Forelimb muscle (tissue), 1 donor: Measurements from ENCODE around the gene CDC42BPA. TPM values are rescaled to one million over a fixed set of nuclear protein-coding genes. Genes with fewer than 3 reads are reported as not detected.
"Not testable (repeated sequence)": the region's sequence is repeated elsewhere in the genome, so short reads cannot be mapped to it uniquely, and the experiment has no call there.

Source experiments
- DNase-seq: peaks from one replicate; pipeline ENCODE4 v3.0.0-alpha.2; 2013; ENCODE audit warnings: low read depth
- polyA plus RNA-seq: library from polyadenylated mRNA; unstranded; fragments of 120-200 nt; gene quantifications from one replicate; pipeline ENCODE4 v1.2.1, GENCODE V29; 2013; ENCODE audit not compliant: insufficient read length

The CDC42BPA gene
- polyA plus RNA-seq, 1 donor = 25.6 TPM

GRCh38 chr1:226965581-226966440 lies 352.5 kb downstream of the CDC42BPA start:
- DNase-seq = no peak

- DNase-seq = no peak
These were observed 353.4 kb downstream of the CDC42BPA start for GRCh38 chr1:226964611-226965486.

GRCh38 chr1:226964068-226964425 lies 354.2 kb downstream of the CDC42BPA start:
- no peak for DNase-seq

- DNase-seq = no peak
These were observed 355.6 kb downstream of the CDC42BPA start for GRCh38 chr1:226962421-226963391.

GRCh38 chr1:226960944-226961765 lies 357.1 kb downstream of the CDC42BPA start:
- DNase-seq = no peak

GRCh38 chr1:226960256-226960655 lies 358.0 kb downstream of the CDC42BPA start:
- no peak for DNase-seq

- no peak for DNase-seq
These were observed 360.0 kb downstream of the CDC42BPA start for GRCh38 chr1:226958300-226958699.

- DNase-seq = no peak
These were observed 360.6 kb downstream of the CDC42BPA start for GRCh38 chr1:226957714-226958113.

GRCh38 chr1:226956942-226957713 lies 361.2 kb downstream of the CDC42BPA start:
- no peak for DNase-seq

- DNase-seq = not testable (repeated sequence)
These were observed 362.4 kb downstream of the CDC42BPA start for GRCh38 chr1:226955857-226956256.

- no peak for DNase-seq
These were observed 363.5 kb downstream of the CDC42BPA start for GRCh38 chr1:226954777-226955176.

- no peak for DNase-seq
These were observed 364.0 kb downstream of the CDC42BPA start for GRCh38 chr1:226954337-226954736.

GRCh38 chr1:226953175-226953800 lies 365.0 kb downstream of the CDC42BPA start:
- no peak for DNase-seq

- DNase-seq = no peak
These were observed 366.2 kb downstream of the CDC42BPA start for GRCh38 chr1:226952118-226952441.

- DNase-seq = no peak
These were observed 366.8 kb downstream of the CDC42BPA start for GRCh38 chr1:226951286-226952117.

- DNase-seq = no peak
These were observed 367.4 kb downstream of the CDC42BPA start for GRCh38 chr1:226950871-226951270.

- DNase-seq = no peak
These were observed 368.0 kb downstream of the CDC42BPA start for GRCh38 chr1:226950316-226950715.

- no peak for DNase-seq
These were observed 368.9 kb downstream of the CDC42BPA start for GRCh38 chr1:226949401-226949800.

GRCh38 chr1:226948996-226949395 lies 369.3 kb downstream of the CDC42BPA start:
- DNase-seq = no peak
